ENCODE data around the gene YIF1A.

The YIF1A gene

GRCh38 chr11:66299186-66299585, 10.2 kb upstream of the YIF1A start:
- no peak for TF ChIP-seq CTCF (IDR thresholded peaks at IDR 0.05)
- no peak overlapping the region for H3K4me3 ChIP-seq

GRCh38 chr11:66297610-66298009, 8.7 kb upstream of the YIF1A start:
- DNase-seq (ENCODE audit: low spot score) = no peak
- Histone ChIP-seq H3K27ac (no peak overlapping the region), H3K4me3 (no peak overlapping the region)
- no peak for TF ChIP-seq CTCF (IDR thresholded peaks at IDR 0.05)

More at GRCh38 chr11:66299186-66299585, 10.2 kb upstream of the YIF1A start:
- H3K27ac ChIP-seq = no peak overlapping the region
- DNase-seq (ENCODE audit: low spot score) = no peak

GRCh38 chr11:66294626-66295620, 6.0 kb upstream of the YIF1A start:
- Histone ChIP-seq H3K4me3 (no peak overlapping the region), H3K27ac (no peak overlapping the region)
- DNase-seq (ENCODE audit: low spot score) = no peak
- TF ChIP-seq CTCF (IDR thresholded peaks at IDR 0.05) = no peak

GRCh38 chr11:66293777-66294625, 5.1 kb upstream of the YIF1A start:
- DNase-seq (ENCODE audit: low spot score) = no peak
- Histone ChIP-seq H3K27ac (no peak overlapping the region), H3K4me3 (no peak overlapping the region)
- TF ChIP-seq CTCF (IDR thresholded peaks at IDR 0.05) = no peak

- DNase-seq (ENCODE audit: low spot score) = no peak
- Histone ChIP-seq H3K4me3 (no peak overlapping the region), H3K27ac (no peak overlapping the region)
- TF ChIP-seq CTCF (IDR thresholded peaks at IDR 0.05) = no peak
Measured at GRCh38 chr11:66293352-66293751, 4.4 kb upstream of the YIF1A start.

GRCh38 chr11:66292543-66293332, 3.8 kb upstream of the YIF1A start:
- Histone ChIP-seq H3K27ac (no peak overlapping the region), H3K4me3 (peak overlapping the region; percentile 70)
- no peak for TF ChIP-seq CTCF (IDR thresholded peaks at IDR 0.05)
- DNase-seq (ENCODE audit: low spot score) = no peak

Measured in coronary artery (tissue), 2 donors.